ENCODE measurements around the gene USP6NL. TPM values are rescaled to one million over a fixed set of nuclear protein-coding genes. Genes with fewer than 3 reads are reported as not detected.
A peak's percentile ranks its signal among the peaks of the same experiment; 100 is the strongest.

The USP6NL gene
- total and polyA plus RNA-seq, 10 of the 15 experiments (the other 5 are each of a cell fraction or from before 2014, with no cell fraction given): 4.0 to 27.7 (median 18.2) TPM

DNA sequence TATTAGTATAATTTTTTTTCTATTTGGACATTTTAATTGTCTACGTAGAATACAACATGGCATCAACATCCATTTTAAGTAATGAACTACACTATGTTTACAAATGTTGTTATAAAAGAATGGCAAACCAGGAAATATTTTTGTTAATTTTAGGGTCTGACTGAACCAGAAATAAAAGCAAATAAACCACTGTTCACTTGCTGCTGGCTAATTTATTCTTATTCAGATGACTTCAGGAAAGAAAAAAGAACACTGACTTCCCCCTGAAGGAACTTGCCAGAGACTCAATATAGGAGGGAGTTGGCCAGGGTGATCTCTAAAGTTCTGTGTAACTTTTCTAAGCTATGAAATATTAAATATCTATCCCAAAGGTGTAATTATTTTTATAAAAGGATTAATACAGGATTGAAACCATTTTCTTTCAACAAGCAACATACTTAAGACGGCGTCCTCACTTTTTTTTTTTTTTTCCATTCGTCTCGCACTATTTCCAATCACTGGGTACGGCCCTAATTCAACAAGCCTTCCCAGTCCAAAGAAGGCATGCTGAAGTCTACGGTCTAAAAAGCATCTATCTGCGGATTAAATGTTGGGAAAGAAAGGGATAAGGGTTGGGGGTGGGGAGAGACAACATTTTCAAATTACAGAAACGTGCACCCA is 1.2 kb downstream of the USP6NL start:
- Histone ChIP-seq H3K27ac (ENCODE audit: control insufficient read depth, insufficient read depth) (peak overlapping the region; percentile 91), H3K9ac (ENCODE audit: control insufficient read depth, insufficient read depth, low read length) (peak overlapping the region; percentile 92), H4K20me1 (ENCODE audit: control insufficient read depth, insufficient read depth) (no peaks in the 10 kb centered on the region), H3K36me3 (ENCODE audit: control insufficient read depth in 2 of 2, insufficient read depth in 2 of 2, low read length in 1 of 2) (no peaks in the 10 kb centered on the region), H3K4me1 (ENCODE audit: control insufficient read depth, insufficient read depth, low read length) (peaks cover 10% of the 10 kb centered on the region), H3K4me3 (peak overlapping the region; percentile 98), H3K9me3 (replicated peaks; ENCODE audit: control insufficient read depth, insufficient read depth, low read length) (no peaks in the 10 kb centered on the region), H3K4me2 (ENCODE audit: control insufficient read depth, insufficient read depth) (peak overlapping the region; percentile 97), H3K79me2 (ENCODE audit: control insufficient read depth, insufficient read depth, low read length) (peaks cover 62% of the 10 kb centered on the region), H2AFZ (ENCODE audit: control insufficient read depth, low read depth, low read length) (peak overlapping the region; percentile 68), H3K27me3 (replicated peaks in 1 of 2; ENCODE audit: control insufficient read depth in 2 of 2, insufficient read depth in 2 of 2, low read length in 1 of 2) (no peaks in the 10 kb centered on the region)
- SMC1A ChIA-PET (ENCODE audit: uncharacterized antibody, unreplicated experiment): interaction anchor here (0.9 to 4.8 kb wide), 21 partner anchors 13 to 115 kb away, joined by 3 to 57 read pairs (median 11); no protein-coding TSS in a partner anchor
- intact Hi-C loops (cut with micrococcal nuclease; ENCODE audit: unreplicated experiment) (no loop called here), in situ Hi-C loops (cut with MboI) (no loop called here)
- POLR2A ChIA-PET: interaction anchor here (0.7 to 4.2 kb wide), 9 partner anchors 8 to 332 kb away, joined by 3 to 12 read pairs (median 3); no protein-coding TSS in a partner anchor
- CTCF ChIA-PET: interaction anchor here (1.0 to 2.9 kb wide), 5 partner anchors 9 to 91 kb away, joined by 3 to 10 read pairs (median 7); no protein-coding TSS in a partner anchor
- 2% methylated on average over 8 of the region's 9 CpGs for WGBS (ENCODE audit: insufficient coverage, insufficient replicate concordance, low lambda C conversion rate, missing lambda C conversion rate)
- RAD21 ChIA-PET (ENCODE audit: unreplicated experiment): interaction anchor here (0.8 to 5.2 kb wide), 16 partner anchors 9 to 115 kb away, joined by 3 to 32 read pairs (median 6); no protein-coding TSS in a partner anchor
- DNase-seq (ENCODE audit: low read depth, low spot score): no peak
- BruUV-seq (replicated peaks): no TSS peak
- no peak for ATAC-seq
- no peak for FAIRE-seq
- TF ChIP-seq, protein P1, sequence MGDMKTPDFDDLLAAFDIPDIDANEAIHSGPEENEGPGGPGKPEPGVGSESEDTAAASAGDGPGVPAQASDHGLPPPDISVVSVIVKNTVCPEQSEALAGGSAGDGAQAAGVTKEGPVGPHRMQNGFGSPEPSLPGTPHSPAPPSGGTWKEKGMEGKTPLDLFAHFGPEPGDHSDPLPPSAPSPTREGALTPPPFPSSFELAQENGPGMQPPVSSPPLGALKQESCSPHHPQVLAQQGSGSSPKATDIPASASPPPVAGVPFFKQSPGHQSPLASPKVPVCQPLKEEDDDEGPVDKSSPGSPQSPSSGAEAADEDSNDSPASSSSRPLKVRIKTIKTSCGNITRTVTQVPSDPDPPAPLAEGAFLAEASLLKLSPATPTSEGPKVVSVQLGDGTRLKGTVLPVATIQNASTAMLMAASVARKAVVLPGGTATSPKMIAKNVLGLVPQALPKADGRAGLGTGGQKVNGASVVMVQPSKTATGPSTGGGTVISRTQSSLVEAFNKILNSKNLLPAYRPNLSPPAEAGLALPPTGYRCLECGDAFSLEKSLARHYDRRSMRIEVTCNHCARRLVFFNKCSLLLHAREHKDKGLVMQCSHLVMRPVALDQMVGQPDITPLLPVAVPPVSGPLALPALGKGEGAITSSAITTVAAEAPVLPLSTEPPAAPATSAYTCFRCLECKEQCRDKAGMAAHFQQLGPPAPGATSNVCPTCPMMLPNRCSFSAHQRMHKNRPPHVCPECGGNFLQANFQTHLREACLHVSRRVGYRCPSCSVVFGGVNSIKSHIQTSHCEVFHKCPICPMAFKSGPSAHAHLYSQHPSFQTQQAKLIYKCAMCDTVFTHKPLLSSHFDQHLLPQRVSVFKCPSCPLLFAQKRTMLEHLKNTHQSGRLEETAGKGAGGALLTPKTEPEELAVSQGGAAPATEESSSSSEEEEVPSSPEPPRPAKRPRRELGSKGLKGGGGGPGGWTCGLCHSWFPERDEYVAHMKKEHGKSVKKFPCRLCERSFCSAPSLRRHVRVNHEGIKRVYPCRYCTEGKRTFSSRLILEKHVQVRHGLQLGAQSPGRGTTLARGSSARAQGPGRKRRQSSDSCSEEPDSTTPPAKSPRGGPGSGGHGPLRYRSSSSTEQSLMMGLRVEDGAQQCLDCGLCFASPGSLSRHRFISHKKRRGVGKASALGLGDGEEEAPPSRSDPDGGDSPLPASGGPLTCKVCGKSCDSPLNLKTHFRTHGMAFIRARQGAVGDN (IDR thresholded peaks at IDR 0.05): no peak
- TF ChIP-seq, protein P2, sequence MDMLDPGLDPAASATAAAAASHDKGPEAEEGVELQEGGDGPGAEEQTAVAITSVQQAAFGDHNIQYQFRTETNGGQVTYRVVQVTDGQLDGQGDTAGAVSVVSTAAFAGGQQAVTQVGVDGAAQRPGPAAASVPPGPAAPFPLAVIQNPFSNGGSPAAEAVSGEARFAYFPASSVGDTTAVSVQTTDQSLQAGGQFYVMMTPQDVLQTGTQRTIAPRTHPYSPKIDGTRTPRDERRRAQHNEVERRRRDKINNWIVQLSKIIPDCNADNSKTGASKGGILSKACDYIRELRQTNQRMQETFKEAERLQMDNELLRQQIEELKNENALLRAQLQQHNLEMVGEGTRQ (IDR thresholded peaks at IDR 0.05; ENCODE audit: borderline replicate concordance, low read depth, low read length): no peak
- TF ChIP-seq, protein P3, sequence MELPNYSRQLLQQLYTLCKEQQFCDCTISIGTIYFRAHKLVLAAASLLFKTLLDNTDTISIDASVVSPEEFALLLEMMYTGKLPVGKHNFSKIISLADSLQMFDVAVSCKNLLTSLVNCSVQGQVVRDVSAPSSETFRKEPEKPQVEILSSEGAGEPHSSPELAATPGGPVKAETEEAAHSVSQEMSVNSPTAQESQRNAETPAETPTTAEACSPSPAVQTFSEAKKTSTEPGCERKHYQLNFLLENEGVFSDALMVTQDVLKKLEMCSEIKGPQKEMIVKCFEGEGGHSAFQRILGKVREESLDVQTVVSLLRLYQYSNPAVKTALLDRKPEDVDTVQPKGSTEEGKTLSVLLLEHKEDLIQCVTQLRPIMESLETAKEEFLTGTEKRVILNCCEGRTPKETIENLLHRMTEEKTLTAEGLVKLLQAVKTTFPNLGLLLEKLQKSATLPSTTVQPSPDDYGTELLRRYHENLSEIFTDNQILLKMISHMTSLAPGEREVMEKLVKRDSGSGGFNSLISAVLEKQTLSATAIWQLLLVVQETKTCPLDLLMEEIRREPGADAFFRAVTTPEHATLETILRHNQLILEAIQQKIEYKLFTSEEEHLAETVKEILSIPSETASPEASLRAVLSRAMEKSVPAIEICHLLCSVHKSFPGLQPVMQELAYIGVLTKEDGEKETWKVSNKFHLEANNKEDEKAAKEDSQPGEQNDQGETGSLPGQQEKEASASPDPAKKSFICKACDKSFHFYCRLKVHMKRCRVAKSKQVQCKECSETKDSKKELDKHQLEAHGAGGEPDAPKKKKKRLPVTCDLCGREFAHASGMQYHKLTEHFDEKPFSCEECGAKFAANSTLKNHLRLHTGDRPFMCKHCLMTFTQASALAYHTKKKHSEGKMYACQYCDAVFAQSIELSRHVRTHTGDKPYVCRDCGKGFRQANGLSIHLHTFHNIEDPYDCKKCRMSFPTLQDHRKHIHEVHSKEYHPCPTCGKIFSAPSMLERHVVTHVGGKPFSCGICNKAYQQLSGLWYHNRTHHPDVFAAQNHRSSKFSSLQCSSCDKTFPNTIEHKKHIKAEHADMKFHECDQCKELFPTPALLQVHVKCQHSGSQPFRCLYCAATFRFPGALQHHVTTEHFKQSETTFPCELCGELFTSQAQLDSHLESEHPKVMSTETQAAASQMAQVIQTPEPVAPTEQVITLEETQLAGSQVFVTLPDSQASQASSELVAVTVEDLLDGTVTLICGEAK (IDR thresholded peaks at IDR 0.05; ENCODE audit: borderline replicate concordance): no peak
- TF ChIP-seq FOXK2 (IDR thresholded peaks at IDR 0.05) (no peak), IKZF2 (IDR thresholded peaks at IDR 0.05) (peak; percentile 24 to 45; a peak in 1 of 4 replicates), SIN3A (IDR thresholded peaks at IDR 0.05; ENCODE audit: low read depth, low read length) (no peak), SMARCA5 (IDR thresholded peaks at IDR 0.05) (no peak), ZZZ3 (IDR thresholded peaks at IDR 0.05; ENCODE audit: control insufficient read depth, insufficient read length, low read depth) (no peak), POLR2AphosphoS2 (IDR thresholded peaks at IDR 0.05; ENCODE audit: low read depth, low read length) (no peak), CHD4 (IDR thresholded peaks at IDR 0.05) (no peak)
- TF ChIP-seq, protein P4, sequence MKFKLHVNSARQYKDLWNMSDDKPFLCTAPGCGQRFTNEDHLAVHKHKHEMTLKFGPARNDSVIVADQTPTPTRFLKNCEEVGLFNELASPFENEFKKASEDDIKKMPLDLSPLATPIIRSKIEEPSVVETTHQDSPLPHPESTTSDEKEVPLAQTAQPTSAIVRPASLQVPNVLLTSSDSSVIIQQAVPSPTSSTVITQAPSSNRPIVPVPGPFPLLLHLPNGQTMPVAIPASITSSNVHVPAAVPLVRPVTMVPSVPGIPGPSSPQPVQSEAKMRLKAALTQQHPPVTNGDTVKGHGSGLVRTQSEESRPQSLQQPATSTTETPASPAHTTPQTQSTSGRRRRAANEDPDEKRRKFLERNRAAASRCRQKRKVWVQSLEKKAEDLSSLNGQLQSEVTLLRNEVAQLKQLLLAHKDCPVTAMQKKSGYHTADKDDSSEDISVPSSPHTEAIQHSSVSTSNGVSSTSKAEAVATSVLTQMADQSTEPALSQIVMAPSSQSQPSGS (IDR thresholded peaks at IDR 0.05; ENCODE audit: low read length): 0 out of 2 replicates have a peak, but pooled peaks have one; percentile 10

All from GM12878 (cell line).